Parathyroid adenoma (tissue), 2 donors: ENCODE measurements around the gene NUP133.

Experiments
- H2AFZ ChIP-seq: fragments of 300-600 bp; sonication (generic); one replicate; pipeline ENCODE4 v1.7.0; 2017; ENCODE audit warnings: antibody characterized with exemption, mild to moderate bottlenecking
- H3K27ac ChIP-seq: fragments of 300-600 bp; sonication (generic); one replicate; pipeline ENCODE4 v1.7.0; 2017
- H3K27me3 ChIP-seq: fragments of 300-600 bp; sonication (generic); one replicate; pipeline ENCODE4 v1.7.0; 2017; ENCODE audit warnings: low read length; ENCODE audit not compliant: control insufficient read depth, insufficient read depth
- H3K36me3 ChIP-seq: fragments of 300-600 bp; sonication (generic); one replicate; pipeline ENCODE4 v1.7.0; 2017; ENCODE audit warnings: low read length; ENCODE audit not compliant: control insufficient read depth, insufficient read depth
- H3K4me1 ChIP-seq: fragments of 300-600 bp; sonication (generic); one replicate; pipeline ENCODE4 v1.7.0; 2017; ENCODE audit warnings: control low read depth
- H3K4me2 ChIP-seq: fragments of 300-600 bp; sonication (generic); one replicate; pipeline ENCODE4 v1.7.0; 2017; ENCODE audit warnings: low read length
- H3K4me3 ChIP-seq: fragments of 300-600 bp; sonication (generic); one replicate; pipeline ENCODE4 v1.7.0; 2017; ENCODE audit warnings: low read depth, low read length
- H3K79me2 ChIP-seq: fragments of 300-600 bp; sonication (generic); one replicate; pipeline ENCODE4 v1.7.0; 2017; ENCODE audit warnings: control low read depth
- H3K9ac ChIP-seq: fragments of 300-600 bp; sonication (generic); one replicate; pipeline ENCODE4 v1.7.0; 2017; ENCODE audit warnings: mild to moderate bottlenecking
- H3K9me3 ChIP-seq: fragments of 300-600 bp; sonication (generic); one replicate; pipeline ENCODE4 v1.7.0; 2017; ENCODE audit warnings: low read length; ENCODE audit not compliant: control insufficient read depth
- TF ChIP-seq, protein P1 (sequence below): fragments of 300-600 bp; sonication (generic); IDR thresholded peaks from one replicate; pipeline ENCODE4 v1.7.0; 2017; ENCODE audit warnings: antibody characterized with exemption, mild to moderate bottlenecking
- donor health status: primary hyperparathyroidism.

Gene NUP133

DNA sequence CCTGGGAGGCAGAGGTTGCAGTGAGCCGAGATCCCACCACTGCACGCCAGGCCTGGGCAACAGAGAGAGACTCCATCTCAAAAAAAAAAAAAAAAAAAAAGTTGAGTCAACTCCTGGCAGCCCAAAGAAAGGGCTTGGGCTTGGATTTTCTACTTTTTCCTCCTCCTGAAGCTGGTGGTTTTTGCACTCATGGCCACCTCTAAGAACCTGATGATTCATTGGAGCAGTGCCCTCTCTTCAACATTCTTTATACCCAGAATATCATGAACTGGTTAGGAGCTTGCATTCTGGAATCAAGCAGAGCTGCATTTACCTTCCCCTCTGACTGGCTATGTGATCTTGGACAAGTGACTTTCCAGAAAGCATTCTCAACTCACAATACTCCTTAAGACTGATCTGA lies 70.7 kb downstream of the NUP133 start:
- H3K27ac ChIP-seq, result no peak overlapping the region
- TF ChIP-seq, protein P1, sequence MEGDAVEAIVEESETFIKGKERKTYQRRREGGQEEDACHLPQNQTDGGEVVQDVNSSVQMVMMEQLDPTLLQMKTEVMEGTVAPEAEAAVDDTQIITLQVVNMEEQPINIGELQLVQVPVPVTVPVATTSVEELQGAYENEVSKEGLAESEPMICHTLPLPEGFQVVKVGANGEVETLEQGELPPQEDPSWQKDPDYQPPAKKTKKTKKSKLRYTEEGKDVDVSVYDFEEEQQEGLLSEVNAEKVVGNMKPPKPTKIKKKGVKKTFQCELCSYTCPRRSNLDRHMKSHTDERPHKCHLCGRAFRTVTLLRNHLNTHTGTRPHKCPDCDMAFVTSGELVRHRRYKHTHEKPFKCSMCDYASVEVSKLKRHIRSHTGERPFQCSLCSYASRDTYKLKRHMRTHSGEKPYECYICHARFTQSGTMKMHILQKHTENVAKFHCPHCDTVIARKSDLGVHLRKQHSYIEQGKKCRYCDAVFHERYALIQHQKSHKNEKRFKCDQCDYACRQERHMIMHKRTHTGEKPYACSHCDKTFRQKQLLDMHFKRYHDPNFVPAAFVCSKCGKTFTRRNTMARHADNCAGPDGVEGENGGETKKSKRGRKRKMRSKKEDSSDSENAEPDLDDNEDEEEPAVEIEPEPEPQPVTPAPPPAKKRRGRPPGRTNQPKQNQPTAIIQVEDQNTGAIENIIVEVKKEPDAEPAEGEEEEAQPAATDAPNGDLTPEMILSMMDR, result no peak
- H3K27me3 ChIP-seq, result peaks cover 9% of the 10 kb centered on the region
- no peak overlapping the region for H3K4me3 ChIP-seq
- H3K4me2 ChIP-seq, result no peak overlapping the region
- no peak overlapping the region for H3K9ac ChIP-seq
- no peaks in the 10 kb centered on the region for H3K36me3 ChIP-seq
- no peak overlapping the region for H2AFZ ChIP-seq
- H3K4me1 ChIP-seq, result no peaks in the 10 kb centered on the region
- H3K79me2 ChIP-seq, result no peaks in the 10 kb centered on the region
- no peaks in the 10 kb centered on the region for H3K9me3 ChIP-seq

DNA sequence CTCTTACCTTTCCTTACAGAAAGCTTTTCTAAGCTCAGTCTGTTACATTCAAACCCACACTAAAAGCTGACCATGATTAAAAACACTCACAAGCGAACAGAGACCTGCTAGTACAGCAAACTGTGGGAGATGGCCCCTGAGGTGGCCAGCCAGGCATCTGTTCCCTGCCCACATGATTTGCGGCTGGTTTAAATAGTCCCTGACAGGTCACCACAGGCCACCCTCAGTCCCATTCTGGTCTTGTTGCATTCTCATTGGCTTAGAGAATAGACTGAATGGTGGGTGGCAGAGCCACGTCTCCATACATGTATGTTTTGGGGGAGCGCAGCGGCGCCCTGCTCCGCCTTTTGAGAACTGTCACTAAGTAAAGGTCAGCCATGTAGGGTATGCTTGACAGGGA lies 71.9 kb downstream of the NUP133 start:
- H3K27ac ChIP-seq, result no peak overlapping the region
- peaks cover 3% of the 10 kb centered on the region for H3K4me1 ChIP-seq

DNA sequence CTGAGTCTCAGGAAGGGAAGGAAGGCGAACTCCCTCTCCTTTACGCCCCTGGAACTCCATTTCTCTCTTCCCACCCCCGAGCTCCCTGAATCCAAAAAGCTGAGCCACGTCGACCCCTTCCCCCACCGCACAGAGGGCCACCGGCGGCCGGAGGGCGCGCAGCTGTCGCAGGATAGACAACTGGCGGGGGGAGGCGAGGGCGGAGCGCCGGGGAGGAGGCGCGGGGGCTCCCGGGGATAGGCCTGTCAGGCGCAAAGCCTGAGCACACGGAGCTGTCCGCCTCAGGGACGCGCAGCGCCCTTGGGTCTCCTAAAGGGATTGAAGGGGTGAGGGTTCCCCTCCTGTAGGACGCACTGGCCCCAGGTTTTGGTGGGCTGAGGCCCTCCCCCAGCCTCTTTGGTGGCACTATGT lies 73.5 kb downstream of the NUP133 start:
- Histone ChIP-seq H3K9me3 (no peaks in the 10 kb centered on the region), H3K36me3 (no peaks in the 10 kb centered on the region), H3K27ac (no peak overlapping the region), H3K4me3 (no peak overlapping the region), H3K27me3 (peaks cover 9% of the 10 kb centered on the region), H3K4me1 (peaks cover 3% of the 10 kb centered on the region), H2AFZ (no peak overlapping the region), H3K4me2 (no peak overlapping the region), H3K79me2 (no peaks in the 10 kb centered on the region), H3K9ac (no peak overlapping the region)
- TF ChIP-seq, protein P1, result no peak

More for the DNA sequence above, 71.9 kb downstream of the NUP133 start:
- H3K9ac ChIP-seq, result no peak overlapping the region
- no peak overlapping the region for H3K4me2 ChIP-seq
- TF ChIP-seq, protein P1, result no peak
- H3K4me3 ChIP-seq, result no peak overlapping the region
- no peak overlapping the region for H2AFZ ChIP-seq
- H3K36me3 ChIP-seq, result no peaks in the 10 kb centered on the region
- peaks cover 9% of the 10 kb centered on the region for H3K27me3 ChIP-seq
- no peaks in the 10 kb centered on the region for H3K9me3 ChIP-seq
- H3K79me2 ChIP-seq, result no peaks in the 10 kb centered on the region

DNA sequence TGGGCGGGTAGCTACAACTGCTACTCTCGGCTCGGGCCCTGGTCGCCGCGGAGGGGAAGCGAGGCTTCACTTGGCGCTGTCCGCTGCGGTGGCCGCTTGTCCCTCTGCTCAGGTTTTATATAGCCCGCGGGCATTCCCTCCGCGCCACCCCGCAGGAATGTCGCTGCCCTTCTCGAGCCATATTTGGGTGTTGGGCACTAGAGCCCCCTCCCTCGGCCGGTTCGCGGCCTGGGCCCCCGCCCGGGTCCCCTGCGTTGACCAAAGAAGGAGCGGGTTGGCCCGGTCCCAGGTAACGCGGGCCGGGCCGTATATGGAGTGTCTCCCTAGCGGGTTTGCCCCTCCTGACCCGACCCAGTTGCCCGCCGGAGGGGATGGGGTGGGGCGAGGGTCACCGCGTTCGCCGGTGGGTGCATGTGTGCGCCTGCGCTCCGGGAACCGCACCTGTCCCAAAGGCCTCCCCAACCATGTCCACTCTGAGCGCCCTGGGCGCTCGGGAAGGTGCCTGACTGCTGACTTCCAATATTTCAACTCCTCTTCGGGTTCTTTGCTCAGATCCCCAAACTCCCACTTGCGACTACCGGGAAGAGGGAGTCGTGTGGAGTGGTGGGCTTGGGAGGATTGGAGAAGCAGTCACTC lies 74.0 kb downstream of the NUP133 start, which contains the start of gene ACTA1:
ACTA1 (minus strand) TSS at position 90 of the 636 bp plus-strand sequence. CDS start 979 bp downstream, outside the sequence.
- Histone ChIP-seq H3K36me3 (no peaks in the 10 kb centered on the region), H2AFZ (no peak within 1 kb of the TSS), H3K27ac (no peak within 1 kb of the TSS), H3K4me2 (no peak within 1 kb of the TSS), H3K9me3 (no peaks in the 10 kb centered on the region), H3K4me1 (peaks cover 3% of the 10 kb centered on the region), H3K79me2 (no peaks in the 10 kb centered on the region), H3K27me3 (peaks cover 9% of the 10 kb centered on the region), H3K4me3 (no peak within 1 kb of the TSS), H3K9ac (no peak within 1 kb of the TSS)
- TF ChIP-seq, protein P1, result no peak
